Epithelial cell of alveolus of lung (primary cell): ENCODE results near the gene AP4E1. TPM values are rescaled to one million over a fixed set of nuclear protein-coding genes. Genes with fewer than 3 reads are reported as not detected.

Experiments
- total RNA-seq: library from RNA; depleted of rRNA; stranded (reverse); fragments of >200 nt; gene quantifications from 2 replicates; pipeline ENCODE4 v1.2.1, GENCODE V29; 2015

Gene AP4E1
- 9.2 and 9.6 TPM in 2 replicates for total RNA-seq

GRCh38 chr15:50908209-50909009 lies at the start of gene AP4E1:
Gene AP4E1 (plus strand): TSS chr15:50908683. CDS start chr15:50908779, 96 bp downstream.

Other genes with a start within 250 kb of the AP4E1 start
- 12.3 and 27.5 TPM in 2 replicates for gene TRPM7, start 221.9 kb upstream of the AP4E1 start, total RNA-seq
- gene SPPL2A, start 143.0 kb upstream of the AP4E1 start, total RNA-seq = 76.9 and 100 TPM in 2 replicates
- 6.7 and 12.1 TPM in 2 replicates for gene TNFAIP8L3, start 186.2 kb downstream of the AP4E1 start, total RNA-seq